Stimulated activated CD4-positive, alpha-beta T cell treated with anti-CD3 and anti-CD28 coated beads, Interleukin-12 subunit alpha, Interleukin-12 subunit beta, amount 100 ng/mL, for 48 hours (primary cell): ENCODE data around the gene ATP10A.
"Not testable (repeated sequence)": the region's sequence is repeated elsewhere in the genome, so short reads cannot be mapped to it uniquely, and the experiment has no call there.

Experiments
- DNase-seq, 3 donors: peaks; one replicate each; pipeline ENCODE4 v3.0.0-alpha.2; 2020; ENCODE audit warnings: low read depth in 2 of 3, low spot score in 1 of 3

The ATP10A gene

GRCh38 chr15:25667829-25668228, 195.3 kb downstream of the ATP10A start:
- DNase-seq: no peak

- no peak for DNase-seq
These were observed 197.2 kb downstream of the ATP10A start for GRCh38 chr15:25665913-25666312.

- DNase-seq: no peak
These were observed 198.4 kb downstream of the ATP10A start for GRCh38 chr15:25664761-25665160.

GRCh38 chr15:25663515-25663914, 199.6 kb downstream of the ATP10A start:
- DNase-seq: no peak

- no peak for DNase-seq
These were observed 201.2 kb downstream of the ATP10A start for GRCh38 chr15:25661898-25662297.

GRCh38 chr15:25659251-25659650, 203.9 kb downstream of the ATP10A start:
- no peak for DNase-seq

- no peak for DNase-seq
These were observed 204.6 kb downstream of the ATP10A start for GRCh38 chr15:25658560-25658959.

GRCh38 chr15:25655207-25655948, 207.7 kb downstream of the ATP10A start:
- no peak for DNase-seq

- DNase-seq: no peak
These were observed 209.8 kb downstream of the ATP10A start for GRCh38 chr15:25653371-25653770.

- no peak for DNase-seq
These were observed 210.4 kb downstream of the ATP10A start for GRCh38 chr15:25652704-25653103.

- no peak for DNase-seq
These were observed 213.7 kb downstream of the ATP10A start for GRCh38 chr15:25649390-25649789.

GRCh38 chr15:25643120-25643519, 220.0 kb downstream of the ATP10A start:
- DNase-seq: no peak

GRCh38 chr15:25641762-25642161, 221.4 kb downstream of the ATP10A start:
- no peak for DNase-seq

- DNase-seq: no peak
These were observed 221.8 kb downstream of the ATP10A start for GRCh38 chr15:25641361-25641760.

GRCh38 chr15:25640959-25641358, 222.2 kb downstream of the ATP10A start:
- not testable (repeated sequence) for DNase-seq

GRCh38 chr15:25640381-25640780, 222.7 kb downstream of the ATP10A start:
- DNase-seq: no peak

GRCh38 chr15:25636486-25636885, 226.6 kb downstream of the ATP10A start:
- not testable (repeated sequence) for DNase-seq

- no peak for DNase-seq
These were observed 227.9 kb downstream of the ATP10A start for GRCh38 chr15:25635191-25635590.

GRCh38 chr15:25633862-25634261, 229.3 kb downstream of the ATP10A start:
- DNase-seq: no peak

GRCh38 chr15:25631971-25632370, 231.2 kb downstream of the ATP10A start:
- DNase-seq: no peak
